H1 (cell line): ENCODE data around the gene DHX58. TPM values are rescaled to one million over a fixed set of nuclear protein-coding genes. Genes with fewer than 3 reads are reported as not detected.

ENCODE experiments used
- CTCF ChIA-PET: fragments of 300-600 bp; sonication (Branson Sonifier 250); formaldehyde crosslinking; loops from one replicate; lab custom pipeline; 2021; ENCODE audit not compliant: partially characterized antibody; lab: Charles Lee
- POLR2A ChIA-PET: fragments of 300-600 bp; sonication (Branson Sonifier 250); formaldehyde crosslinking; loops from one replicate; lab custom pipeline; 2021; ENCODE audit warnings: inconsistent platforms; ENCODE audit not compliant: partially characterized antibody; lab: Charles Lee
- DNase-seq, 2 experiments: peaks; one replicate each; pipeline versions ENCODE4 v3.0.0 to v3.0.0-alpha.2; 2010 to 2022; ENCODE audit warnings: low spot score in 2 of 2, low read depth in 1 of 2, mixed read lengths in 1 of 2
- FAIRE-seq: peaks from 2 replicates; lab custom pipeline; 2011; peaks lifted over from hg19 to GRCh38; lab: Jason Lieb, UNC
- H2AFZ ChIP-seq: 2 replicates; pipeline ENCODE4 v1.8.1; 2012; ENCODE audit warnings: low read length, inconsistent platforms
- H2AK5ac ChIP-seq: 2 replicates; pipeline ENCODE4 v1.6.1; 2013; ENCODE audit warnings: low read depth, low read length
- H2BK120ac ChIP-seq: replicated peaks from 2 replicates; pipeline ENCODE3; 2013; ENCODE audit warnings: low read depth, low read length, inconsistent platforms
- H2BK12ac ChIP-seq: 2 replicates; pipeline ENCODE4 v1.6.1; 2013; ENCODE audit warnings: low read depth, low read length
- H2BK15ac ChIP-seq: 2 replicates; pipeline ENCODE4 v1.6.1; 2013; ENCODE audit warnings: low read length
- H2BK20ac ChIP-seq: 2 replicates; pipeline ENCODE4 v1.6.1; 2013; ENCODE audit warnings: low read length
- H2BK5ac ChIP-seq: 2 replicates; pipeline ENCODE4 v1.6.1; 2013; ENCODE audit warnings: low read depth, low read length
- H3K14ac ChIP-seq: 2 replicates; pipeline ENCODE4 v1.6.1; 2013; ENCODE audit warnings: inconsistent platforms; ENCODE audit not compliant: insufficient read length
- H3K18ac ChIP-seq: 2 replicates; pipeline ENCODE4 v1.6.1; 2013; ENCODE audit warnings: low read length; ENCODE audit errors: extremely low read depth
- H3K23ac ChIP-seq: 2 replicates; pipeline ENCODE4 v1.6.1; 2013; ENCODE audit warnings: inconsistent platforms; ENCODE audit not compliant: insufficient read length
- H3K23me2 ChIP-seq: 2 replicates; pipeline ENCODE4 v1.6.1; 2013; ENCODE audit warnings: low read depth, low read length
- H3K27ac ChIP-seq: 2 replicates; pipeline ENCODE4 v1.6.1; 2011; ENCODE audit warnings: low read depth, low read length, inconsistent platforms
- H3K27me3 ChIP-seq, 4 experiments: replicated peaks in 1 of 4; 1 replicate in 1 of 4; 2 replicates in 3 of 4; pipeline versions ENCODE4 v1.6.1 to v1.8.1; 2011 to 2013; ENCODE audit warnings: low read length in 3 of 4, mild to moderate bottlenecking in 3 of 4, inconsistent platforms in 2 of 4, mixed read lengths in 2 of 4, moderate library complexity in 1 of 4; ENCODE audit not compliant: control insufficient read depth in 3 of 4, insufficient read depth in 3 of 4; ENCODE audit errors: extremely low read depth in 1 of 4
- H3K36me3 ChIP-seq, 4 experiments: 2 replicates each; pipeline versions ENCODE4 v1.6.1 to v1.8.1; 2011 to 2013; ENCODE audit warnings: mild to moderate bottlenecking in 4 of 4, low read length in 3 of 4, moderate library complexity in 2 of 4, control low read depth in 1 of 4, inconsistent platforms in 1 of 4; ENCODE audit not compliant: insufficient read depth in 4 of 4, control insufficient read depth in 2 of 4
- H3K4ac ChIP-seq: replicated peaks from 2 replicates; pipeline ENCODE3; 2013; ENCODE audit warnings: low read length, low read depth, mixed read lengths, inconsistent platforms; ENCODE audit not compliant: insufficient read length
- H3K4me1 ChIP-seq, 4 experiments: replicated peaks in 1 of 4; 1 replicate in 1 of 4; 2 replicates in 3 of 4; pipeline versions ENCODE4 v1.6.1 to v1.8.1; 2011 to 2013; ENCODE audit warnings: low read length in 3 of 4, inconsistent platforms in 2 of 4, mixed read lengths in 1 of 4; ENCODE audit not compliant: insufficient read depth in 4 of 4, control insufficient read depth in 3 of 4
- H3K4me2 ChIP-seq, 2 experiments: 2 replicates each; pipeline versions ENCODE4 v1.6.1 to v1.8.1; 2011 to 2013; ENCODE audit warnings: low read depth in 2 of 2, low read length in 2 of 2, control low read depth in 1 of 2, inconsistent platforms in 1 of 2, mild to moderate bottlenecking in 1 of 2; ENCODE audit not compliant: insufficient read depth in 1 of 2
- H3K4me3 ChIP-seq, 4 experiments: fragments of 200-600, 300-600 bp in 1 of 4; sonication (generic), shearing (Covaris generic), sonication (Bioruptor Twin) in 1 of 4; 2 replicates each; pipeline versions ENCODE4 v1.5.1 to v1.8.1; 2011 to 2016; ENCODE audit warnings: low read length in 4 of 4, low read depth in 3 of 4, control low read depth in 2 of 4, inconsistent platforms in 2 of 4, mild to moderate bottlenecking in 2 of 4, mixed read lengths in 1 of 4, moderate library complexity in 1 of 4; ENCODE audit not compliant: insufficient read depth in 2 of 4; ENCODE audit errors: extremely low read depth in 1 of 4
- H3K56ac ChIP-seq: replicated peaks from 2 replicates; pipeline ENCODE3; 2013; ENCODE audit warnings: low read depth, mild to moderate bottlenecking, mixed read lengths, low read length, inconsistent platforms; ENCODE audit not compliant: insufficient read length
- H3K79me1 ChIP-seq: 2 replicates; pipeline ENCODE4 v1.6.1; 2013; ENCODE audit warnings: low read depth, low read length, control low read depth
- H3K79me2 ChIP-seq, 2 experiments: 2 replicates each; pipeline versions ENCODE4 v1.6.1 to v1.8.1; 2012 to 2013; ENCODE audit warnings: low read length in 2 of 2, mild to moderate bottlenecking in 2 of 2, inconsistent platforms in 1 of 2; ENCODE audit not compliant: insufficient read depth in 2 of 2, control insufficient read depth in 1 of 2
- H3K9ac ChIP-seq, 4 experiments: replicated peaks in 1 of 4; 1 replicate in 1 of 4; 2 replicates in 3 of 4; pipeline versions ENCODE4 v1.6.1 to v1.8.1; 2011 to 2013; ENCODE audit warnings: low read depth in 3 of 4, low read length in 3 of 4, control low read depth in 2 of 4, mild to moderate bottlenecking in 2 of 4, moderate library complexity in 2 of 4, inconsistent platforms in 1 of 4; ENCODE audit errors: extremely low read depth in 1 of 4
- H3K9me3 ChIP-seq, 2 experiments: 2 replicates each; pipeline versions ENCODE4 v1.6.1 to v1.8.1; 2012 to 2013; ENCODE audit warnings: mild to moderate bottlenecking in 2 of 2, moderate library complexity in 2 of 2, control low read depth in 1 of 2, inconsistent platforms in 1 of 2, low read depth in 1 of 2, low read length in 1 of 2, mixed read lengths in 1 of 2; ENCODE audit not compliant: insufficient read depth in 2 of 2
- H4K20me1 ChIP-seq, 2 experiments: replicated peaks in 1 of 2; 2 replicates each; pipeline versions ENCODE3 to v1.8.1; 2011 to 2013; ENCODE audit warnings: inconsistent platforms in 2 of 2, low read length in 2 of 2, mild to moderate bottlenecking in 1 of 2; ENCODE audit not compliant: insufficient read depth in 2 of 2, control insufficient read depth in 1 of 2
- H4K5ac ChIP-seq: 2 replicates; pipeline ENCODE4 v1.6.1; 2013; ENCODE audit warnings: low read length, low read depth, mixed read lengths, inconsistent platforms; ENCODE audit not compliant: insufficient read length
- H4K8ac ChIP-seq: 2 replicates; pipeline ENCODE4 v1.8.0; 2013; ENCODE audit warnings: mild to moderate bottlenecking, moderate library complexity, low read length, inconsistent platforms; ENCODE audit not compliant: insufficient read depth; ENCODE audit errors: extremely low read depth
- H4K91ac ChIP-seq: replicated peaks from 2 replicates; pipeline ENCODE3; 2013; ENCODE audit warnings: low read length, mixed read lengths, inconsistent platforms; ENCODE audit not compliant: insufficient read length
- CHD1 ChIP-seq: IDR thresholded peaks from 2 replicates; pipeline ENCODE4 v1.6.1; 2012; ENCODE audit warnings: low read depth, low read length, improper control_type of control experiment
- CTBP2 ChIP-seq: IDR thresholded peaks from 2 replicates; pipeline ENCODE4 v1.7.0; 2011; ENCODE audit warnings: borderline replicate concordance, mild to moderate bottlenecking, moderate library complexity, mixed read lengths, low read length; ENCODE audit not compliant: insufficient read depth, insufficient read length
- SP4 ChIP-seq: IDR thresholded peaks from 2 replicates; pipeline ENCODE4 v1.6.1; 2012; ENCODE audit warnings: low read length, inconsistent platforms
- WGBS, 2 experiments: shearing (Covaris generic) in 1 of 2; methylation state at CpG; one replicate each; pipeline versions ENCODE4 v1.1.6 to v1.1.7; 2013 to 2015; ENCODE audit warnings: low lambda C conversion rate in 2 of 2, mixed read lengths in 2 of 2, inconsistent platforms in 1 of 2, low coverage in 1 of 2, missing lambda C conversion rate in 1 of 2; ENCODE audit not compliant: insufficient replicate concordance in 2 of 2, insufficient coverage in 1 of 2, insufficient read length in 1 of 2; ENCODE audit errors: extremely low coverage in 1 of 2, missing lambda C conversion rate in 1 of 2; 5-methylcytosine and 5-hydroxymethylcytosine counted together
- polyA plus RNA-seq, 7 experiments: library from polyadenylated mRNA; depleted of rRNA in 3 of 7; stranded (reverse) in 5 of 7; unstranded in 2 of 7; fragments of >200 nt in 5 of 7; fragments of 200-250 nt in 2 of 7; gene quantifications; 1 replicate in 5 of 7; 2 replicates in 1 of 7; 4 replicates in 1 of 7; pipeline versions ENCODE4 v1.2.1 to v1.2.3, GENCODE V29; 2011 to 2013; ENCODE audit warnings: missing spikeins in 2 of 7, mixed read lengths in 2 of 7
- total RNA-seq: library from RNA; stranded (reverse); fragmentation: NEBNext Ultra II Directional; extraction: Animal tissue kit (Norgen Biotek cat#: 25700); gene quantifications from 2 replicates; pipeline ENCODE4 v1.2.1, GENCODE V29; 2021

DHX58 gene
- total and polyA plus RNA-seq, 2 of the 8 experiments (the other 6 are each of a cell fraction or from before 2014, with no cell fraction given): 5.6 to 9.9 TPM

DNA sequence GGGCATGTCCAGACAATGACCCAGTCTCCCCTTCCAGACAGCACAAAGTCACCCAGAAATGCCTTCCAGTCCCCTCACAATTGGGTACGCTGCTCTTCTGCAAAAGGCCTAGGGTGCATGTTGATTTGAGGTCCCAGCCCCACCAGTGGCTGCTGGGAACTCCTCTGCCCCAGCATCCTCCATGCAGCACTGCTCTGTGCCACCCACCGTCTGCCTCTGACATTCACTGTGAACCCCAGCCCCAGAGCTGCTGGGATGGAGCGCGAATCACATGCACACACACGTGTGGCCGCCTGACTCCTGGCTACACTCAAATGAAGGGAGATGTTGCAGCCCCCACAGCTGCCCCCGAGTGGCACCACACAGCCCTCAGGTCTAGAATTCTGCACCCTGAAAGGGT lies 60.9 kb downstream of the DHX58 start:
- Histone ChIP-seq H3K9ac (no peak overlapping the region; a peak in 1 of 7 replicates), H3K4me3 (peak overlapping the region in 1 of 4 experiments; percentile 73; a peak in 2 of 8 replicates), H2BK15ac (no peak overlapping the region; the same call in 1 of the 2 replicates), H3K23ac (no peak overlapping the region), H2BK5ac (peak overlapping the region; percentile 83; the same call in 1 of the 2 replicates), H2BK12ac (peak overlapping the region; percentile 11; the same call in 1 of the 2 replicates), H3K56ac (no peak overlapping the region), H3K18ac (no peak overlapping the region), H3K9me3 (no peaks in the 10 kb centered on the region), H3K27ac (no peak overlapping the region), H3K27me3 (peaks cover 0 to 4% (median 1%) of the 10 kb centered on the region in 4 experiments; a peak in 3 of 7 replicates), H4K91ac (peak overlapping the region; percentile 86), H3K4me1 (peaks cover 0 to 28% (median 14%) of the 10 kb centered on the region in 4 experiments; a peak in 6 of 7 replicates), H4K5ac (no peak overlapping the region), H2AFZ (no peak overlapping the region), H3K14ac (no peak overlapping the region), H2AK5ac (no peak overlapping the region), H3K4me2 (peak overlapping the region in 1 of 2 experiments; percentile 65; a peak in 1 of 4 replicates), H2BK20ac (0 out of 2 replicates have a peak overlapping the region, but pooled peaks have one; percentile 87), H2BK120ac (no peak overlapping the region), H3K79me1 (no peaks in the 10 kb centered on the region), H3K79me2 (no peaks in the 10 kb centered on the region), H4K20me1 (no peaks in the 10 kb centered on the region), H3K23me2 (peaks cover 8% of the 10 kb centered on the region; the same call in 1 of the 2 replicates), H3K4ac (no peak overlapping the region), H4K8ac (no peak overlapping the region), H3K36me3 (no peaks in the 10 kb centered on the region)
- 90% methylated on average over 7 of the region's 7 CpGs; no CpG with 5 or more reads in 1 of the 2 experiments for WGBS, 2 experiments
- ChIA-PET POLR2A (interaction anchor here (1.1 to 1.8 kb wide), 4 partner anchors 9 to 47 kb away, joined by 4 to 5 read pairs (median 4); partner anchors contain the start of genes DNAJC7 and ZNF385C), CTCF (interaction anchor here (0.9 to 1.6 kb wide), 15 partner anchors 8 to 66 kb away, joined by 3 to 10 read pairs (median 5); partner anchors contain the start of gene NKIRAS2)
- no peak for FAIRE-seq
- no peak for DNase-seq
- no peak for TF ChIP-seq SP4
- no peak for TF ChIP-seq CHD1
- no peak for TF ChIP-seq CTBP2
